Keratinocyte (primary cell): ENCODE measurements around the gene TNFAIP6. TPM values are rescaled to one million over a fixed set of nuclear protein-coding genes. Genes with fewer than 3 reads are reported as not detected.

Experiments
- DNase-seq: peaks from one replicate; pipeline ENCODE4 v3.0.0-alpha.2; 2011; ENCODE audit warnings: low read depth, missing footprints, low spot score
- FAIRE-seq: peaks from 2 replicates; lab custom pipeline; 2011; peaks lifted over from hg19 to GRCh38; lab: Jason Lieb, UNC
- H2AFZ ChIP-seq: 2 replicates; pipeline ENCODE4 v1.6.0; 2012; ENCODE audit warnings: low read length, control low read depth, inconsistent platforms; ENCODE audit not compliant: control insufficient read depth
- H3K27ac ChIP-seq: 2 replicates; pipeline ENCODE4 v1.5.1; 2011; ENCODE audit warnings: low read length; ENCODE audit not compliant: control insufficient read depth, insufficient read depth
- H3K27me3 ChIP-seq: 3 replicates; pipeline ENCODE4 v1.6.0; 2011; ENCODE audit warnings: low read length; ENCODE audit not compliant: control insufficient read depth, insufficient read depth; ENCODE audit errors: extremely low read depth
- H3K36me3 ChIP-seq, 2 experiments: 2 replicates in 1 of 2; 3 replicates in 1 of 2; pipeline ENCODE4 v1.5.1; 2011; ENCODE audit warnings: low read length in 2 of 2, mild to moderate bottlenecking in 1 of 2; ENCODE audit not compliant: control insufficient read depth in 2 of 2, insufficient read depth in 2 of 2; ENCODE audit errors: extremely low read depth in 1 of 2
- H3K4me1 ChIP-seq: 3 replicates; pipeline ENCODE4 v1.5.1; 2011; ENCODE audit warnings: low read length; ENCODE audit not compliant: control insufficient read depth, insufficient read depth; ENCODE audit errors: extremely low read depth
- H3K4me2 ChIP-seq: 3 replicates; pipeline ENCODE4 v1.6.0; 2011; ENCODE audit warnings: low read depth, low read length; ENCODE audit not compliant: control insufficient read depth, insufficient read depth; ENCODE audit errors: extremely low read depth
- H3K4me3 ChIP-seq, 3 experiments: fragments of 200-600 bp in 1 of 3; sonication (generic) in 1 of 3; 2 replicates in 2 of 3; 3 replicates in 1 of 3; pipeline ENCODE4 v1.5.1; 2011 to 2016; ENCODE audit warnings: low read length in 3 of 3, mild to moderate bottlenecking in 3 of 3, control low read depth in 2 of 3, inconsistent platforms in 1 of 3, low read depth in 1 of 3, mixed read lengths in 1 of 3, mixed run types in 1 of 3, moderate library complexity in 1 of 3; ENCODE audit not compliant: control insufficient read depth in 2 of 3, insufficient read depth in 2 of 3; ENCODE audit errors: extremely low read depth in 1 of 3
- H3K79me2 ChIP-seq: 2 replicates; pipeline ENCODE4 v1.6.0; 2012; ENCODE audit warnings: low read length; ENCODE audit not compliant: control insufficient read depth, insufficient read depth
- H3K9ac ChIP-seq: 3 replicates; pipeline ENCODE4 v1.6.0; 2011; ENCODE audit warnings: low read length; ENCODE audit not compliant: control insufficient read depth, insufficient read depth; ENCODE audit errors: extremely low read depth
- H3K9me1 ChIP-seq: 3 replicates; pipeline ENCODE4 v1.6.0; 2011; ENCODE audit warnings: low read length; ENCODE audit not compliant: control insufficient read depth, insufficient read depth; ENCODE audit errors: extremely low read depth
- H3K9me3 ChIP-seq: 2 replicates; pipeline ENCODE4 v1.5.1; 2012; ENCODE audit warnings: low read depth, low read length; ENCODE audit not compliant: control insufficient read depth
- H4K20me1 ChIP-seq: 3 replicates; pipeline ENCODE4 v1.6.0; 2011; ENCODE audit warnings: low read length; ENCODE audit not compliant: control insufficient read depth, insufficient read depth; ENCODE audit errors: extremely low read depth
- CTCF ChIP-seq, 3 experiments: IDR thresholded peaks in 1 of 3; conservative IDR thresholded peaks in 1 of 3; optimal IDR thresholded peaks in 1 of 3; 2 replicates in 2 of 3; 3 replicates in 1 of 3; pipeline versions ENCODE3 to v1.5.1; 2011; ENCODE audit warnings: low read length in 3 of 3, mild to moderate bottlenecking in 3 of 3, moderate library complexity in 2 of 3, control low read depth in 1 of 3, inconsistent platforms in 1 of 3; ENCODE audit not compliant: insufficient read depth in 2 of 3; ENCODE audit errors: extremely low read depth in 1 of 3
- EZH2 ChIP-seq: IDR thresholded peaks from one replicate; pipeline ENCODE4 v1.6.1; 2012; ENCODE audit warnings: inconsistent platforms, mild to moderate bottlenecking, low read length, moderate library complexity
- dilution Hi-C: fragments of 300-500 bp; cut with MboI; formaldehyde crosslinking; loops from one replicate; pipeline ENCODE4 v1.7.0; 2020; ENCODE audit warnings: low sequenced_read_pairs; ENCODE audit not compliant: extremely low pct_ligation_motif_present
- polyA plus RNA-seq, 5 experiments: library from polyadenylated mRNA; depleted of rRNA in 3 of 5; stranded (reverse) in 3 of 5; stranded (forward) in 1 of 5; unstranded in 1 of 5; fragments of >200 nt; gene quantifications; 1 replicate in 1 of 5; 2 replicates in 3 of 5; 3 replicates in 1 of 5; pipeline versions ENCODE4 v1.2.1 to v1.2.3, GENCODE V29; 2011 to 2012; ENCODE audit warnings: missing spikeins in 2 of 5, low read depth in 1 of 5, low replicate concordance in 1 of 5

TNFAIP6 gene
- polyA plus RNA-seq, 1 donor (not counting 4 experiments of a cell fraction or from before 2014, with no cell fraction given) = 0.21 TPM

GRCh38 chr2:151326554-151326953 is 30.8 kb upstream of the TNFAIP6 start:
- no peak overlapping the region for H3K4me2 ChIP-seq
- dilution Hi-C loops = no loop called here
- no peaks in the 10 kb centered on the region for H3K9me1 ChIP-seq
- no peaks in the 10 kb centered on the region for H3K27me3 ChIP-seq
- no peaks in the 10 kb centered on the region for H3K79me2 ChIP-seq
- no peaks in the 10 kb centered on the region for H4K20me1 ChIP-seq
- no peak overlapping the region for H2AFZ ChIP-seq
- no peaks in the 10 kb centered on the region for H3K4me1 ChIP-seq
- no peak overlapping the region for H3K9ac ChIP-seq
- H3K9me3 ChIP-seq = no peaks in the 10 kb centered on the region
- H3K27ac ChIP-seq = no peak overlapping the region
- no peak overlapping the region for H3K4me3 ChIP-seq
- TF ChIP-seq CTCF (optimal IDR thresholded peaks at IDR 0.05 in 1 of 3, IDR thresholded peaks at IDR 0.05 in 1 of 3, conservative IDR thresholded peaks at IDR 0.05 in 1 of 3; ENCODE audit: extremely low read depth in 1 of 3, insufficient read depth in 2 of 3, low read length in 3 of 3) (no peak), EZH2 (no peak)
- H3K36me3 ChIP-seq = no peaks in the 10 kb centered on the region
- no peak for FAIRE-seq
- no peak for DNase-seq

DNA sequence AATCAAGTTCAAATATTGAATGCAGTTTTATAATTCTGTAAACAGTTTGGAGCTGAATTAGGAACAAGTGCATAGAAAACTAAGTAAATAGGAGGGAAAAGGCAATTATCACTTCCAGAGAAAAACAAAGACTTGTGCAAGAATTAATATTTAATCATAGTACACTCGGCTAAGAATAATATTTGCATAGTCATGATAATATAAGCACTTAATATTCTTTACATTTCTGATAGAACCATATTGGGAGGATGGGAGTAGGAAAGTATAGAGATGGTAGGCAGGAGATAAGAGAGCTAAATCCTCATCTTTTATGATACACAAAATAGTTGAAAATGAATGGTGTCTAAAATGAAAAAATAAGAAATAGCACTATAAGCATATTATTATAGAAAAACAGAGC is 27.4 kb upstream of the TNFAIP6 start:
- H3K4me3 ChIP-seq = no peak overlapping the region
- TF ChIP-seq CTCF (optimal IDR thresholded peaks at IDR 0.05 in 1 of 3, IDR thresholded peaks at IDR 0.05 in 1 of 3, conservative IDR thresholded peaks at IDR 0.05 in 1 of 3; ENCODE audit: extremely low read depth in 1 of 3, insufficient read depth in 2 of 3, low read length in 3 of 3) = no peak
- no peak for TF ChIP-seq EZH2
- no peak for DNase-seq
- dilution Hi-C loops = no loop called here
- no peaks in the 10 kb centered on the region for H3K9me1 ChIP-seq
- H2AFZ ChIP-seq = no peak overlapping the region
- no peak overlapping the region for H3K27ac ChIP-seq
- no peaks in the 10 kb centered on the region for H3K36me3 ChIP-seq
- no peaks in the 10 kb centered on the region for H4K20me1 ChIP-seq
- no peak for FAIRE-seq
- no peaks in the 10 kb centered on the region for H3K4me1 ChIP-seq
- H3K27me3 ChIP-seq = no peaks in the 10 kb centered on the region
- no peak overlapping the region for H3K4me2 ChIP-seq
- H3K79me2 ChIP-seq = no peaks in the 10 kb centered on the region
- no peaks in the 10 kb centered on the region for H3K9me3 ChIP-seq
- no peak overlapping the region for H3K9ac ChIP-seq
